AG04450 (cell line): Measurements from ENCODE around the gene P2RX5. TPM values are rescaled to one million over a fixed set of nuclear protein-coding genes. Genes with fewer than 3 reads are reported as not detected.

Source experiments
- CTCF ChIA-PET: fragments of 300-600, 350-600 bp; formaldehyde crosslinking; extraction: SDS; loops from one replicate; lab custom pipeline; 2022; ENCODE audit warnings: antibody characterized with exemption, inconsistent platforms; lab: Charles Lee
- POLR2A ChIA-PET: fragments of 350-600 bp; formaldehyde crosslinking; extraction: SDS; loops from one replicate; lab custom pipeline; 2021; ENCODE audit warnings: antibody characterized with exemption, inconsistent platforms; lab: Yijun Ruan, JAX
- DNase-seq: peaks from one replicate; pipeline ENCODE4 v3.0.0-alpha.2; 2011; ENCODE audit warnings: low read depth, low spot score
- H3K27ac ChIP-seq: one replicate; pipeline ENCODE4 v1.5.1; 2012; ENCODE audit warnings: low read depth, low read length, control low read depth
- H3K27me3 ChIP-seq: one replicate; pipeline ENCODE4 v1.6.0; 2012; ENCODE audit warnings: low read length; ENCODE audit not compliant: control insufficient read depth, insufficient read depth
- H3K4me3 ChIP-seq: 2 replicates; pipeline ENCODE4 v1.5.1; 2011; ENCODE audit warnings: mild to moderate bottlenecking, low read depth, low read length, control low read depth
- H3K9me3 ChIP-seq: 2 replicates; pipeline ENCODE4 v1.5.1; 2012; ENCODE audit warnings: low read length; ENCODE audit not compliant: control insufficient read depth, insufficient read depth
- polyA plus RNA-seq: library from polyadenylated mRNA; depleted of rRNA; stranded (reverse); fragments of >200 nt; gene quantifications from 2 replicates; pipeline ENCODE4 v1.2.3, GENCODE V29; 2011
- TF ChIP-seq, protein P1 (sequence below): IDR thresholded peaks from 2 replicates; pipeline ENCODE4 v1.5.1; 2011; ENCODE audit warnings: low read depth, low read length, control low read depth, inconsistent platforms

Gene P2RX5
- polyA plus RNA-seq, 1 experiment, result 4.5 TPM

- POLR2A ChIA-PET, result interaction anchor here (1.0 to 1.3 kb wide), 2 partner anchors 10 kb away, joined by 3 to 7 read pairs; no protein-coding TSS in a partner anchor
- CTCF ChIA-PET, result interaction anchor here (1.2 kb wide), 1 partner anchor 10 kb away, joined by 5 read pairs; no protein-coding TSS in a partner anchor
- no peaks in the 10 kb centered on the region for H3K27me3 ChIP-seq
- no peak overlapping the region for H3K4me3 ChIP-seq
- H3K27ac ChIP-seq, result no peak overlapping the region
- peaks cover 5% of the 10 kb centered on the region; the same call in 1 of the 2 replicates for H3K9me3 ChIP-seq
- DNase-seq, result no peak
- TF ChIP-seq, protein P1, sequence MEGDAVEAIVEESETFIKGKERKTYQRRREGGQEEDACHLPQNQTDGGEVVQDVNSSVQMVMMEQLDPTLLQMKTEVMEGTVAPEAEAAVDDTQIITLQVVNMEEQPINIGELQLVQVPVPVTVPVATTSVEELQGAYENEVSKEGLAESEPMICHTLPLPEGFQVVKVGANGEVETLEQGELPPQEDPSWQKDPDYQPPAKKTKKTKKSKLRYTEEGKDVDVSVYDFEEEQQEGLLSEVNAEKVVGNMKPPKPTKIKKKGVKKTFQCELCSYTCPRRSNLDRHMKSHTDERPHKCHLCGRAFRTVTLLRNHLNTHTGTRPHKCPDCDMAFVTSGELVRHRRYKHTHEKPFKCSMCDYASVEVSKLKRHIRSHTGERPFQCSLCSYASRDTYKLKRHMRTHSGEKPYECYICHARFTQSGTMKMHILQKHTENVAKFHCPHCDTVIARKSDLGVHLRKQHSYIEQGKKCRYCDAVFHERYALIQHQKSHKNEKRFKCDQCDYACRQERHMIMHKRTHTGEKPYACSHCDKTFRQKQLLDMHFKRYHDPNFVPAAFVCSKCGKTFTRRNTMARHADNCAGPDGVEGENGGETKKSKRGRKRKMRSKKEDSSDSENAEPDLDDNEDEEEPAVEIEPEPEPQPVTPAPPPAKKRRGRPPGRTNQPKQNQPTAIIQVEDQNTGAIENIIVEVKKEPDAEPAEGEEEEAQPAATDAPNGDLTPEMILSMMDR, result no peak
Measured at GRCh38 chr17:3657588-3657869, 38.4 kb downstream of the P2RX5 start.

- ChIA-PET CTCF (no interaction called here), POLR2A (interaction anchor here (1.0 kb wide), 1 partner anchor 9 kb away, joined by 3 read pairs; no protein-coding TSS in a partner anchor)
- Histone ChIP-seq H3K27ac (no peak overlapping the region), H3K27me3 (no peaks in the 10 kb centered on the region), H3K4me3 (no peak overlapping the region), H3K9me3 (peaks cover 5% of the 10 kb centered on the region; the same call in 1 of the 2 replicates)
- TF ChIP-seq, protein P1, result no peak
- no peak for DNase-seq
Measured at GRCh38 chr17:3656755-3657587, 39.0 kb downstream of the P2RX5 start.

- H3K9me3 ChIP-seq, result peaks cover 5% of the 10 kb centered on the region; the same call in 1 of the 2 replicates
- POLR2A ChIA-PET, result no interaction called here
- TF ChIP-seq, protein P1, result no peak
- no peak overlapping the region for H3K27ac ChIP-seq
- no peak overlapping the region for H3K4me3 ChIP-seq
- DNase-seq, result no peak
- CTCF ChIA-PET, result no interaction called here
- H3K27me3 ChIP-seq, result no peaks in the 10 kb centered on the region
Measured at GRCh38 chr17:3656353-3656752, 39.6 kb downstream of the P2RX5 start.

DNA sequence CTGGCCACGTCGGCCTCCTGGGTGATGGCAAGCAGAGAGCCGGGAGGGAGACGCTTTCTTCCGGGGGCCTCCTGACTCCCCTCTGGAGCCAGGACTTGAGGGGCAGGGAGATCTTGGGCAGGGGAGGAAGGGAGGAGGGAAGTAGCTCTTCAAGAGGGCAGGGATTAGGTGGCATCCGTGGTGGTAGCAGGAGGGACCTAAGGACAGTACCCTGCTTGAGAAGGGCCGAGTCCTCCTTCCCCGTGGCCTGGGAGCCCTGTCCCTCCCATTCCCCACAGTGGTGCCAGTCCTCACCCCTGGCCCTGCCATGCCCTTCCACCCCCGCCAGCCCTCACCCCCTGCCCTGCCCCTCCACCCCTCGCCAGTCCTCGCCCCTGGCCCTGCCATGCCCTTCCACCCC, 40.2 kb downstream of the P2RX5 start:
- Histone ChIP-seq H3K9me3 (peaks cover 5% of the 10 kb centered on the region; the same call in 1 of the 2 replicates), H3K27me3 (no peaks in the 10 kb centered on the region), H3K4me3 (no peak overlapping the region), H3K27ac (no peak overlapping the region)
- TF ChIP-seq, protein P1, result no peak
- DNase-seq, result no peak
- ChIA-PET CTCF (no interaction called here), POLR2A (no interaction called here)
